ENCODE results near the gene NLRP12. TPM values are rescaled to one million over a fixed set of nuclear protein-coding genes. Genes with fewer than 3 reads are reported as not detected.

The NLRP12 gene
- total and polyA plus RNA-seq, 2 of the 4 experiments (the other 2 are of a cell fraction), result not detected

DNA sequence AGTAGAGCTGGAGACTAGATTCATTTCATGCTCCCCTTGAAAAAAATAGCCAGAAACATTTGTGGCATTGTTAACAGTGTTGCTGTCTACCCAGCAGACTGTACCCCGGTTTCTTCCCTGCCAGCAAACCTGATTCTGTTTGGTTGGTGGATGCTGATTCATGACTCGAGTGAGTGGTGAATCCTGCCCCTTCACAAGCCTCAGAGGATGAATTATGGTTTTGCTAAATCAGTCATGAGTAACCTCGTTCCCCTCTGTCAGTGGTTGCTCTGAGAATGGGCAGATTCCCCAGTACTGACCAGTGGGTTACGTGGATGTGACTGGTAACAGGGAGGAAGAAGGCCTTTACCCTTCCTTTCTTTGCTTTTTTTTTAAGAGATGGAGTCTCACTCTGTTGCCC lies 10.1 kb downstream of the NLRP12 start:
- POLR2A ChIA-PET (ENCODE audit: unreplicated experiment), result no interaction called here
- peak; percentile 42 for DNase-seq
- H4K5ac ChIP-seq (ENCODE audit: low read depth, low read length), result no peak overlapping the region
- H3K36me3 ChIP-seq (ENCODE audit: control insufficient read depth, insufficient read depth, low read length), result no peaks in the 10 kb centered on the region
- no peak overlapping the region for H3K18ac ChIP-seq (ENCODE audit: low read depth, low read length)
- in situ Hi-C loops (cut with MboI; ENCODE audit: low sequenced_read_pairs), result no loop called here
- H3K56ac ChIP-seq (ENCODE audit: extremely low read depth, insufficient read depth, low read length), result no peak overlapping the region
- no peak for TF ChIP-seq MAZ (IDR thresholded peaks at IDR 0.05; ENCODE audit: borderline replicate concordance, low read depth, low read length)
- no peak for TF ChIP-seq CHD1 (IDR thresholded peaks at IDR 0.05; ENCODE audit: low read depth, low read length)
- BruUV-seq (replicated peaks), result no TSS peak
- CTCF ChIA-PET, result no interaction called here
- no peak overlapping the region for H2BK20ac ChIP-seq (ENCODE audit: low read depth, low read length)
- H3K27ac ChIP-seq (ENCODE audit: insufficient read depth, low read length), result no peak overlapping the region
- H2BK5ac ChIP-seq (ENCODE audit: low read depth, low read length, poor library complexity, severe bottlenecking), result no peak overlapping the region
- H3K4me3 ChIP-seq (ENCODE audit: insufficient read depth, low read depth, low read length), result no peak overlapping the region
- H3K4me2 ChIP-seq (ENCODE audit: low read depth, low read length), result no peak overlapping the region
- no peaks in the 10 kb centered on the region for H3K9me1 ChIP-seq (ENCODE audit: insufficient read depth, low read length)
- dilution Hi-C loops (cut with HindIII; ENCODE audit: low sequenced_read_pairs, unreplicated experiment), result no loop called here
- H2AK9ac ChIP-seq (replicated peaks; ENCODE audit: low read depth, low read length, poor library complexity), result no peak overlapping the region
- no peak overlapping the region for H2AK5ac ChIP-seq (ENCODE audit: low read depth, low read length)
- intact Hi-C loops (cut with micrococcal nuclease), result no loop called here
- no peak overlapping the region for H3K23ac ChIP-seq (ENCODE audit: low read depth, low read length)
- H4K8ac ChIP-seq (ENCODE audit: low read depth in 2 of 2, low read length in 2 of 2), result no peak overlapping the region
- H2BK120ac ChIP-seq (ENCODE audit: low read depth, low read length), result no peak overlapping the region
- H3K79me1 ChIP-seq (ENCODE audit: low read depth in 1 of 2, low read length in 2 of 2), result no peaks in the 10 kb centered on the region
- no peak overlapping the region for H2AFZ ChIP-seq (replicated peaks; ENCODE audit: low read length, poor library complexity)
- H3K4me1 ChIP-seq (ENCODE audit: control insufficient read depth, insufficient read depth, low read length), result no peaks in the 10 kb centered on the region
- no CpG with 5 or more reads among the region's 4 CpGs for WGBS, 2 experiments (ENCODE audit: extremely low coverage in 2 of 2, insufficient read length in 1 of 2)
- no peak overlapping the region for H3K4ac ChIP-seq (ENCODE audit: low read depth, low read length)
- H3K9me3 ChIP-seq (ENCODE audit: control insufficient read depth, insufficient read depth, low read length), result no peaks in the 10 kb centered on the region
- no peak overlapping the region for H3K14ac ChIP-seq (replicated peaks; ENCODE audit: low read depth, low read length)
- no peaks in the 10 kb centered on the region for H3K27me3 ChIP-seq (ENCODE audit: control insufficient read depth, insufficient read depth, low read length)
- ATAC-seq (ENCODE audit: low read depth), result no peak
- H2BK15ac ChIP-seq (ENCODE audit: low read depth, low read length), result no peak overlapping the region
- H4K20me1 ChIP-seq (ENCODE audit: insufficient read depth, low read length), result no peaks in the 10 kb centered on the region
- H4K91ac ChIP-seq (ENCODE audit: insufficient read depth, low read depth, low read length), result no peak overlapping the region
- no peak overlapping the region for H3K9ac ChIP-seq (ENCODE audit: low read depth, low read length)

All from IMR-90 (cell line).